Adipose tissue (tissue), 3 donors: ENCODE measurements around the gene FBXO27. TPM values are rescaled to one million over a fixed set of nuclear protein-coding genes. Genes with fewer than 3 reads are reported as not detected.

Experiments
- H3K27ac ChIP-seq: one replicate; pipeline ENCODE4 v1.5.1; 2013; ENCODE audit warnings: low read depth, low read length
- WGBS, 3 donors: extraction: QIAGEN DNeasy Blood & Tissue Kit; methylation state at CpG; one replicate each; pipeline ENCODE4 v1.1.7; 2013; 5-methylcytosine and 5-hydroxymethylcytosine counted together
- polyA plus RNA-seq, 3 donors: library from polyadenylated mRNA; stranded (reverse); fragments of 200-250 nt; gene quantifications; one replicate each; pipeline ENCODE4 v1.2.3, GENCODE V29; 2013
- donor health status: healthy with polysubstance abuse.
- donor health status: Bipolar disorder and iron deficiency.
- donor health status: healthy.

FBXO27 gene
- polyA plus RNA-seq, 3 donors, result 3.1 to 19.0 (median 4.4) TPM

DNA sequence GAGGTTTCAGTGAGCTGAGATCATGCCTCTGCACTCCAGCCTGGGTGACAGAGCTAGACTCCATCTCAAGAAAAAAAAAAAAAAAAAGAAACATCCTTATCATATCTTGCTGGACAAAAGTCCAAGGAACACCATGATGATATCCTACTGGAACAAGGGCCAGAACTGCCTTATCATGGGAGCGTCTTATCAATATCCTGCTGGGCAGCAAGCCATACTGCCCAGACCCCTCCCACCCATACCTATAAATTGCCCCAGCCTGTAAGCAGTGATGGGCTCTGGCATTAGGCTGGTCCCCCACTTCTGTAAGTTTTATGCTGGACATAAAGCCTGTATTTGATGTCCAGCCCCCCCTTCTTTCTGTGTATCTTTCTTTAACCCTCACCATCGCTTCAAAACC lies 14.7 kb upstream of the FBXO27 start:
- H3K27ac ChIP-seq, result no peak overlapping the region
- WGBS, 3 donors, result 38 to 74% (median 59%) methylated on average over 2 of the region's 2 CpGs

- 72 to 78% (median 75%) methylated on average over 7 of the region's 7 CpGs for WGBS, 3 donors
- no peak overlapping the region for H3K27ac ChIP-seq
Measured at GRCh38 chr19:39046037-39046821, 13.9 kb upstream of the FBXO27 start.

- WGBS, 3 donors, result 69 to 81% (median 76%) methylated on average over 6 of the region's 6 CpGs
- no peak overlapping the region for H3K27ac ChIP-seq
Measured at GRCh38 chr19:39045506-39045905, 13.2 kb upstream of the FBXO27 start.

DNA sequence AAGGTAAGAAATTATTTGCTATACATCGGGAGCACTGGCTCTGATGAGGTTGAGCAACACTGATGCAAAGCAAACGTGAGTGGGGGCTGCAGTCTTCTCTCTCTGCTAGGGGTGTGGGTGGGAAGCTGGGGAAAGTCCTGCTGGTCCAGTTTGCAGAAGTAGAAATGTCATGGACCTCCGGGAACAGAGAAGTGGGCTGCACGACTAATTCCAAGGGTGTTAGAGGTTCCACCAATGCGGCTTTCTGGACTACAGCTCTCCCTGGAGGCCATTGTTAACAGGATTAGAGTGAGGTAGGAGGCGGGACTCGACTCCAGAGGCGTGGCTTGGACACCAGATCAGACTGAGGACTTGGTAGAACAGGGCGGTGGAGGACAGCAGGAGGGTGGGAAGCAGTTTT lies 5.7 kb upstream of the FBXO27 start:
- WGBS, 3 donors, result 10 to 18% (median 11%) methylated on average over 9 of the region's 9 CpGs

GRCh38 chr19:39037194-39037593 lies 4.8 kb upstream of the FBXO27 start:
- no peak overlapping the region for H3K27ac ChIP-seq
- 60 to 61% (median 61%) methylated on average over 2 of the region's 2 CpGs for WGBS, 3 donors

More for the DNA sequence above, 5.7 kb upstream of the FBXO27 start:
- no peak overlapping the region for H3K27ac ChIP-seq

DNA sequence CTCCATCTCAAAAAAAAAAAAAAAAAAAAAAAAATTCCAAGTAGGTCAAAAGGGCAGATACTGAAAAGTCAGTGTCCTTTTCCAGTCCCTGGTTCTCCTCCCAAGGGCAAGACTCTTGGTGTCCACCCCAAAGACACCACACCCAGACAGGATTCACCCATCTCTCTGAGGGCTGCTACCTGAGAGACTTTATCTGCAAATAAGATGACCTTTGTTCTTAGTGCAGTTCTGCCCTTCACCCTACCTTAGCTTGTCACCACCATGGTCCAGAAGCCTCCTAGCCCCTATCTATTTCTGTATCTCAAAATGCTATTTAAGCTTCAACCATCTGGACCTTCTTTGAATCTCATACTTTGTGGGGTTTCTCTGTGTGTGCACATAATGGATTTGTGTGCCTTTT lies 4.2 kb upstream of the FBXO27 start:
- no peak overlapping the region for H3K27ac ChIP-seq

DNA sequence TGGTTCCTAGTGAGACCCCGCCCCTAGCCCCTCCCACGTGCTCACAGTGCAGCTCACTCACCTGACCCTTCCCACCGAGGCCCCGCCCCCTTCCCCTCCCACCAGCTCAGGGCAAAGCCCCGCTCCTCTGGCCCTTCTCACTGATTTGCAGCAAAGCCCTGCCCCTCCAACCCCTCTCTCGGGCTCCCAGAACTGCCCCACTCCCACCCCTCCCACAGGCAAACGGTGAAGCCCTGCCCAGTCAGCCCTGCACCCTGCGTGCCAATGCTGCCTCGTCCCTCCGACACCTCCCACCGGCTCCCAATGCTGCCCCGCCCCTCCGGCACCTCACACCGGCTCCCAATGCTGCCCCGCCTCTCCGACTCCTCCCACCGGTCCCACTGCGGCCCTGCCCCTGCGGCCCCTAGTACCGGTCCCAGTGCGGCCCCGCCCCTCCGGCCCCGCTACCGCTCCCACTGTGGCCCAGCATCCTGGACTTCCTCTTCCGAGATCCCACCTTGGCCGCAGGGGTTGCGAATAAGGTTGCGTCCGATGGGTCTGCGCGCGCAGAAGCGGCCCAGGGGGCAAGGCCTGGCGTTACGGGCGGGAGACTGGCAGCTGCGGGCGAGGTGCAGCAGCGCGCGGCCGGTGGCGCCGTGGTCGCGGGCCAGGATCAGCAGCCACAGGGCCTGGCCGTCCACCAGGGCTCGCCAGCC lies 834 bp downstream of the FBXO27 start:
- 0 to 1% (median 1%) methylated on average over 40 to 49 of the region's 49 CpGs for WGBS, 3 donors
- no peak overlapping the region for H3K27ac ChIP-seq

DNA sequence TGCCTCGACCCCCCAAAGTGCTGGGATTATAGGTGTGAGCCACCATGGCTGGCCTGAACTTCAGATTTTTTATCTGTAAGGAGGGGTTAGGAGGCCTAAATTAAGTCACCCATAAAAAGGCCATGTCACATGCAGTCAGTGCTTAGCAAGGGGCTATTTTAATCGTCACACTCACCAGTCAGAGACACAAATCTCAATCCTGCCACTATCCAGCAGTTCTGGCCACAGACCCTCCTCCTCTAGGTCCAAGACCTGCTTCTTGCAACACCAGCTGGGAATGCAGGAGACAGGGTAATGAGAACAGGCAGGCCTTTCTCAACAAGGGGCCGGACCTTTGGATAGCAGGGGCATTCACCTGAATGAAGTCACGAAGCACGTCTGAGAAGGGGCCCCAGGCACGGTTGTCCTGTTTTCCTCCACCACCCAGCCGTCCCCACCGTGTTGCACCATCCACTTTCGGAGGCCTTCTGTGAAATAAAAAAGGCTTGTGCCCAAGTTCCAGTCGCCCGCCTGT lies 1.4 kb downstream of the FBXO27 start:
- 15 to 27% (median 24%) methylated on average over 11 of the region's 11 CpGs for WGBS, 3 donors
- no peak overlapping the region for H3K27ac ChIP-seq

DNA sequence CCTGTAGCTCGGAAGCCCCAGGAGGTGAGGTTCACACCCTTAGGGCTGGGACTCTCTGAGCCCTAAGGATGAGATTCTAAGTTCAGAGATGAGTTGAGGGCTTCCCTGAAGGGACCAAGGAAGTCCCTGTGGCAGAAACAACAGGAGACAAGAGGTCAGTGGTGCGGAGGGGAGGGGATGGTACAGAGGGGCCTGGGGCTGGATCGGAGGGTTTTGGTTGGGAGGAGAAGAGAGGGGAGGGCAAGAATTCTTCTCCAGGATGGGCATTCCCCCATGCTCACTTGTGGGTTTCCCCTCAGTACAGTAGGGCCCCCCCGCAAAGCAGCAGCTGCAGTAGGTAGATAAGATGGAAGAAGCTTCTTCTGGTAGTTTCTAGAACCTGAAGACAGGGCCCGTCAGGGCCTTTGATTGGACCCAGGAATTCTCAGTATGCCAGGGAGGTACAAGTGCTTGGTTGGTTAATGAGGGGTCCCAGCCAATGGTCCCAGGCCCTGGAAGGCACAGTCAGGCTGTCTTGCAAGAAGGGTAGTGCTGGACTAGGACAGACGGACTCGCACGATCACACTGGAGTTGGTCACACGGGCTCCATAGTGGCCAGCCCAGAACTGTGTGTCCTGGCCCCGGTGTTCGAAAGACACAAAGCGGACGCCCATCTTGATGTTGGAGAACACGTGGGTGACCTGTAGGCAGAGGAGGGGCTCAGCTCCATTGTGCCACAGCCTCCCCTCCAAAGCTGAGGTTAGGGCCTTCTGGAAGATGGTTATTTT lies 7.3 kb downstream of the FBXO27 start:
- WGBS, 3 donors, result 92 to 95% (median 95%) methylated on average over 14 of the region's 14 CpGs
- H3K27ac ChIP-seq, result no peak overlapping the region

GRCh38 chr19:39021063-39021462 lies 11.3 kb downstream of the FBXO27 start:
- H3K27ac ChIP-seq, result no peak overlapping the region
- WGBS, 3 donors, result 81 to 85% (median 85%) methylated on average over 4 of the region's 4 CpGs

DNA sequence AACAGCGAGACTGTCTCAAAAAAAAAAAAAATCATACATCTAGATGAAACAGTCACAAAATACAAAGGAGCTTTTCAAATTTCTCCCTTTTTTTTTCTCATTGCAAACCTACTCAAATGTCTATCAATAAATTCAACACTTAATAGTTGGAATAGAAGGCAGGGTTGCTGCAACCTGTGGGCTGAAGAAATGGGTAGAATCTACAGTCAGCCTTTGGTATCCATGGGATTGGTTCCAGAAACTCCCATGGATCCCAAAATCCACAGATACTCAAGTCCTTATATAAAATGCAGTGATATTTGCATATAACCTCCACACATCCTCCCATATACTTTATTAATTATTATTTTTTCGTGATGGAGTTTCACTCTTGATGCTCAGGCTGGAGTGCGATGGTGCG lies 14.7 kb downstream of the FBXO27 start:
- no peak overlapping the region for H3K27ac ChIP-seq
- 88 to 91% (median 88%) methylated on average over 4 of the region's 4 CpGs for WGBS, 3 donors

DNA sequence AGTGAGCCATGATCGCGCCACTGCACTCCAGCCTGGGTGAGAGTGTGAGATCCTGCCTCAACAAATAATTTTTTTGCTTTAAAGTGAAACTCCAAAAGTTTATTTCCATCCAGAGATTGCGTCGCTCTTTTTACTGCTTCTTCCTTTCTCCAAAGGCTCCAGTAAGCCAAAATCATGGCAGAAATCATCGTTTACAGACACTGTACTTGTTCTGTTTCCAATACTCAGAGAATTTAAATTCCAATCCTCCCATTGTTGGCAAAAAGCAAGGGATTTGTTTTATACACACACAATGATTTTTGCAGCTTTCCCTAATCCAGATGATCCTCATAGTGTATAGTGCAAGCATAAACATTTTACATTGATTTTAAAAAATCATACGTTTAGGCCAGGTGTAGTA lies 15.3 kb downstream of the FBXO27 start:
- WGBS, 3 donors, result 60 to 78% (median 66%) methylated on average over 6 of the region's 6 CpGs
- H3K27ac ChIP-seq, result no peak overlapping the region

GRCh38 chr19:39014037-39014436 lies 18.3 kb downstream of the FBXO27 start:
- no peak overlapping the region for H3K27ac ChIP-seq
- WGBS, 3 donors, result 69 to 87% (median 75%) methylated on average over 7 of the region's 7 CpGs

- H3K27ac ChIP-seq, result no peak overlapping the region
- 80 to 85% (median 85%) methylated on average over 6 of the region's 6 CpGs for WGBS, 3 donors
Measured at GRCh38 chr19:39009001-39009400, 23.3 kb downstream of the FBXO27 start.

DNA sequence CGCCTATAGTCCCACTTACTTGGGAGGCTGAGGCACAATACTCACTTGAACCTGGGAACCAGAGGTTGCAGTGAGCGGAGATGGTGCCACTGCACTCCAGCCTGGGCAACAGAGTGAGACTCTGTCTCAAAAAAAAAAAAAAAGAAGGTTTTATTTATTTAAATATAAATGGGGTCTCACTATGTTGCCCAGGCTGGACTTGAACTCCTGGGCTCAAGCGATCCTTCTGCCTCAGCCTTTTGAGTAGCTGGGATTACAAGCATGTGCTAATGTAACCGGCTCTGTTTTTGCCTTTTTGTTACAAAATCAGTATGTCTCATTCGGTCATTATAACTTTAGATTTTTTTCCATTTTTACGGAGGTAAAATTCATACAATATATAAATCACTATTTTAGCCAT lies 24.2 kb downstream of the FBXO27 start:
- WGBS, 3 donors, result 93 to 96% (median 93%) methylated on average over 6 of the region's 6 CpGs
- no peak overlapping the region for H3K27ac ChIP-seq

GRCh38 chr19:39007096-39007495 lies 25.3 kb downstream of the FBXO27 start:
- H3K27ac ChIP-seq, result no peak overlapping the region
- 40 to 56% (median 55%) methylated on average over 3 of the region's 3 CpGs for WGBS, 3 donors

- H3K27ac ChIP-seq, result no peak overlapping the region
- 70 to 81% (median 75%) methylated on average over 9 of the region's 9 CpGs for WGBS, 3 donors
Measured at GRCh38 chr19:39004403-39004802, 27.9 kb downstream of the FBXO27 start.

- WGBS, 3 donors, result 80 to 87% (median 82%) methylated on average over 4 of the region's 4 CpGs
- no peak overlapping the region for H3K27ac ChIP-seq
Measured at GRCh38 chr19:39003796-39004195, 28.6 kb downstream of the FBXO27 start.

DNA sequence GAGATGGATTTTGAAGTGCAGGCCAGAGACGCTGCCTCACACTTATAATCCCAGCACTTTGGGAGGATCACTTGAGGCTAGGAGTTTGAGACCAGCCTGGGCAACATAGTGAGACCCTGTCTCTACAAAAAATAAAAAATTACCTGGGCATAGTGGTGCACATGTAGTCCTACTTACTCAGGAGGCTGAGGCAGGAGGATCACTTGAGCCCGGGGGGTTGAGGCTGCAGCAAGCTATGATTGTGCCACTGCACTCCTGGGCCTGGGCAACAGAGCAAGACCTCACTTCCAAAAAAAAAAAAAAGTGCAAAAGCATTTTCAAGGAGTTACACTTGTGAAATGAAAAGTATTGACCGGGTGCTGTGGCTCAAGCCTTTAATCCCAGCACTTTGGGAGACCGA lies 29.2 kb downstream of the FBXO27 start:
- no peak overlapping the region for H3K27ac ChIP-seq

More for the DNA sequence above, 29.2 kb downstream of the FBXO27 start:
- WGBS, 3 donors, result 75 to 87% (median 85%) methylated on average over 4 of the region's 4 CpGs
